ENCODE measurements around the gene NRG3.

- TF ChIP-seq CTCF (IDR thresholded peaks at IDR 0.05) (no peak), POLR2A (IDR thresholded peaks at IDR 0.05) (no peak)
Measured at GRCh38 chr10:82084904-82085303, 209.9 kb downstream of the NRG3 start.
